Ishikawa (cell line): ENCODE data around the gene BRD2.

ENCODE experiments used
- EP300 ChIP-seq: IDR thresholded peaks from 2 replicates; pipeline ENCODE4 v1.6.1; 2012; ENCODE audit warnings: borderline replicate concordance
- MAX ChIP-seq: IDR thresholded peaks from 2 replicates; pipeline ENCODE4 v1.6.1; 2012
- RAD21 ChIP-seq: IDR thresholded peaks from 2 replicates; pipeline ENCODE4 v1.6.1; 2012; ENCODE audit warnings: low read depth
- REST ChIP-seq: IDR thresholded peaks from 2 replicates; pipeline ENCODE4 v1.6.1; 2012; ENCODE audit warnings: low read depth, mild to moderate bottlenecking
- TAF1 ChIP-seq: IDR thresholded peaks from 2 replicates; pipeline ENCODE4 v1.6.1; 2012; ENCODE audit warnings: low read depth, mild to moderate bottlenecking
- YY1 ChIP-seq: IDR thresholded peaks from 2 replicates; pipeline ENCODE4 v1.6.1; 2012; ENCODE audit warnings: low read depth
- ZBTB7A ChIP-seq: IDR thresholded peaks from 2 replicates; pipeline ENCODE4 v1.6.1; 2012; ENCODE audit warnings: low read depth

- no peak for TF ChIP-seq RAD21
- TF ChIP-seq REST = no peak
- no peak for TF ChIP-seq MAX
- no peak for TF ChIP-seq YY1
- no peak for TF ChIP-seq ZBTB7A
- no peak for TF ChIP-seq EP300
- no peak for TF ChIP-seq TAF1
Observed at GRCh38 chr6:32953775-32954174, 14.6 kb upstream of the BRD2 start.
